Measurements from ENCODE around the gene SLC16A10.
"Not testable (repeated sequence)": the region's sequence is repeated elsewhere in the genome, so short reads cannot be mapped to it uniquely, and the experiment has no call there.

SLC16A10 gene

GRCh38 chr6:111134236-111134869, 47.0 kb downstream of the SLC16A10 start:
- DNase-seq, result not testable (repeated sequence)

- not testable (repeated sequence) for DNase-seq
These were observed 50.3 kb downstream of the SLC16A10 start for GRCh38 chr6:111137489-111138093.

- no peak for DNase-seq
These were observed 60.1 kb downstream of the SLC16A10 start for GRCh38 chr6:111147440-111147839.

- DNase-seq, result no peak
These were observed 60.8 kb downstream of the SLC16A10 start for GRCh38 chr6:111148110-111148509.

- no peak for DNase-seq
These were observed 63.3 kb downstream of the SLC16A10 start for GRCh38 chr6:111150577-111150976.

- DNase-seq, result no peak
These were observed 67.7 kb downstream of the SLC16A10 start for GRCh38 chr6:111154981-111155380.

GRCh38 chr6:111157412-111157811, 70.1 kb downstream of the SLC16A10 start:
- DNase-seq, result no peak

- DNase-seq, result no peak
These were observed 72.3 kb downstream of the SLC16A10 start for GRCh38 chr6:111159633-111160032.

GRCh38 chr6:111161650-111162049, 74.3 kb downstream of the SLC16A10 start:
- DNase-seq, result no peak

- DNase-seq, result no peak
These were observed 75.2 kb downstream of the SLC16A10 start for GRCh38 chr6:111162504-111162903.

GRCh38 chr6:111171577-111172400, 84.5 kb downstream of the SLC16A10 start:
- DNase-seq, result no peak

- no peak for DNase-seq
These were observed 85.3 kb downstream of the SLC16A10 start for GRCh38 chr6:111172563-111172962.

- no peak for DNase-seq
These were observed 86.0 kb downstream of the SLC16A10 start for GRCh38 chr6:111173341-111173740.

- DNase-seq, result no peak
These were observed 86.6 kb downstream of the SLC16A10 start for GRCh38 chr6:111173946-111174345.

GRCh38 chr6:111175109-111175508, 87.8 kb downstream of the SLC16A10 start:
- DNase-seq, result no peak

GRCh38 chr6:111176038-111176759, 88.9 kb downstream of the SLC16A10 start:
- no peak for DNase-seq

- no peak for DNase-seq
These were observed 89.4 kb downstream of the SLC16A10 start for GRCh38 chr6:111176760-111177099.

GRCh38 chr6:111177131-111177530, 89.8 kb downstream of the SLC16A10 start:
- no peak for DNase-seq

GRCh38 chr6:111183702-111184517, 96.6 kb downstream of the SLC16A10 start:
- no peak for DNase-seq

- DNase-seq, result no peak
These were observed 97.7 kb downstream of the SLC16A10 start for GRCh38 chr6:111184827-111185532.

- no peak for DNase-seq
These were observed 98.7 kb downstream of the SLC16A10 start for GRCh38 chr6:111185954-111186353.

- no peak for DNase-seq
These were observed 100.6 kb downstream of the SLC16A10 start for GRCh38 chr6:111187874-111188273.

Data from NK-92 treated with Interleukin-12 subunit alpha and Interleukin-12 subunit beta, amount 100 ng/mL, for 24 hours (cell line).